GM18519 (cell line): ENCODE measurements around the gene AKIRIN1.
"Not testable (repeated sequence)": the region's sequence is repeated elsewhere in the genome, so short reads cannot be mapped to it uniquely, and the experiment has no call there.

Experiments
- ATAC-seq: cut with Tn5 transposase; IDR thresholded peaks from one replicate; pipeline ENCODE4 v1.9.1; 2021; ENCODE audit warnings: mild to moderate bottlenecking, moderate library complexity; ENCODE audit not compliant: unreplicated experiment, low FRiP score

The AKIRIN1 gene

DNA sequence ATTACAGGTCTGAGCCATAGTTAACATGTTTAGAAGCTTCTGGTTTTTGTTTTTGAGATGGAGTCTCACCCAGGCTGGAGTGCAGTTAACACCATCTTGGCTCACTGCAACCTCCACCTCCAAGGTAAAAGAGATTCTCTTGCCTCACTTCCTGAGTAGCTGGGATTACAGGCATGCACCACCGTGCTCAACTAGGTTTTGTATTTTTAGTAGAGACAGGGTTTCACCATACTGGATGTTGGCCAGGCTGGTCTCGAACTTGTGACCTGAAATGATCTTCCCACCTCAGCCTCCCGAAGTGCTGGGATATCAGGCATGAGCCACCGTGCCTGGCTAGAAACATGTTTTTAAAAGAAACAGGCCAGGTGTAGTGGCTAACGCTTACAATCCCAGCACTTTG is 45.6 kb downstream of the AKIRIN1 start:
- ATAC-seq = no peak

- ATAC-seq = no peak
Measured at GRCh38 chr1:39043513-39043912, 52.4 kb downstream of the AKIRIN1 start.

- no peak for ATAC-seq
Measured at GRCh38 chr1:39044762-39045161, 53.7 kb downstream of the AKIRIN1 start.

- no peak for ATAC-seq
Measured at GRCh38 chr1:39045231-39045630, 54.2 kb downstream of the AKIRIN1 start.

DNA sequence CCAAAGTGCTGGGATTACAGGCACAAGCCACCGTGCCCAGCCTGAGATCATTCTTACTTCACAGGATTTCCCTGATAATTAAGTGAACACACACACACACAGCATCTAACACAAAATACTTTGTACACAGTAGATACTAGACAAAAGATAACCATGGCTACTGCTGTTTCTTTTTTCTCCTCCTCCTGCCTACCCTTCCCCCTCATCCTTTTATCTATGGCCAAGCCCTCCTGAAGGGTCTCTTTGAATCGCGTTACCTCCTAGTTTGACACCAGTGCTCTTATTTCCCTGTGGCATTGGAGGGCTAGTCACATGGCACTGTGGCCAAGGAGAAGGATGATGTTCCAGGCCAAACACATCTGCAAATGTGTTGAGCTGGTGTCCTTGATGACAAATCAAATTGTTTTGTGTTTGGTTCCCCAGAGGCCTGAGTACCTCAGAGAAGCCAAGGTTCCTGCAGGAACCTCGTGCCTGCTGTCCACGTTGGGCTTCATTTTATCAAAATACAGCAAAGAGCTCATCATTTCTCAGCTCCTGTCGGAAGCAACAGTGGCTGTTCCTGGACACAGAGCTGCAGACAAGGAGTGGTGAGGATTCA is 55.6 kb downstream of the AKIRIN1 start:
- ATAC-seq = no peak

DNA sequence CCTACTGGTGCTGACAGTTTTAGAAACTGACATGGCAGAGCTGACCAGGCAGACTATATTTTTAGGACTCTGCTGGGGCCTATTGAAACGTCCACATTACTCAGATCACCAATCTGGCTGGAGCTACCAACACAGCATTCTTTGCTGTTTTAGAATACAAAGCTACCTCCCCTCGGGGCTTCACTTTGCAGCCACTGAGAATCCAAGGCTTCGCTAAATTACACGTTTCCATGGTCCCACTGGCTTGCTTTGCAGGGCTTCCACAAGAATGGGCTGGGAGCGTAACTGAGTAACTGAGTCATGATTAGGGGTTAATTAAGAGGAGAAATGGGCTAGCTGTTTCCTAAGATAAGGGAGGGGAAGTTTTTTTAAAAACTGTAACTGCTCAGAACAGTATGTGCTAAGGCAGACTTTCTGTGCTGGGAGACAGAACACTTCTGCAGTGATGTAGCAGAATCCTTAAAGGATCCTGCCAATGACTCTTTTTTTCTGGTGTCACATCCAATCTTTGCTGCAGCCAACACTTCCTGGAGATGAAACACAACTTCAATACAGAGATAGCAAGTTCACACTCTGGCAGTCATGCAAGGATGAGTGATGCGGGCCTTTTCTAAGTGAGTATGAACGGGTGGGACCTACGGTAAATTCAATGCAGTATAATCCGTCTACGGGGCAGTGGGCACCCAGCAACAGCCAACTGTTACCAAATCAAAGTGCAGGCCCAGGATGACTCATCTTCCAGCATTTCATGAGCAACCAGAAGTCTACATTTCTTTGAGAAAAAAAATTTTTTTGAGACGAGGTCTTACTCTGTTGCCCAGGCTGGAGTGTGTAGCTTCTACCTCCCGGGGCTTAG is 56.5 kb downstream of the AKIRIN1 start:
- no peak for ATAC-seq

GRCh38 chr1:39048745-39049370 is 57.8 kb downstream of the AKIRIN1 start:
- no peak for ATAC-seq

GRCh38 chr1:39050001-39050400 is 58.9 kb downstream of the AKIRIN1 start:
- no peak for ATAC-seq

GRCh38 chr1:39051193-39051850 is 60.2 kb downstream of the AKIRIN1 start:
- ATAC-seq = not testable (repeated sequence)

GRCh38 chr1:39051956-39052355 is 60.9 kb downstream of the AKIRIN1 start:
- no peak for ATAC-seq

GRCh38 chr1:39055213-39055710 is 64.2 kb downstream of the AKIRIN1 start:
- ATAC-seq = not testable (repeated sequence)
